K562 (cell line): ENCODE measurements around the gene NEXN. TPM values are rescaled to one million over a fixed set of nuclear protein-coding genes. Genes with fewer than 3 reads are reported as not detected.

Source experiments
- ATAC-seq: fragments of 200-7000 bp; cut with Tn5 transposase; 3 replicates; pipeline ENCODE4 v1.9.1; 2020; ENCODE audit warnings: moderate library complexity
- BruUV-seq: library from RNA; stranded (reverse); fragments of 400-500 nt; replicated peaks from 2 replicates; lab custom pipeline; 2021; lab: Mats Ljungman, UMichigan
- CTCF ChIA-PET: fragments of 300-600 bp; formaldehyde crosslinking; extraction: SDS; loops from one replicate; lab custom pipeline; 2021; ENCODE audit warnings: low intra/inter-chr PET ratio; lab: Yijun Ruan, JAX
- POLR2A ChIA-PET: fragments of 300-600, 350-650 bp; sonication (Branson Sonifier 250); formaldehyde crosslinking; extraction: SDS; loops from one replicate; lab custom pipeline; 2021; ENCODE audit warnings: antibody characterized with exemption, inconsistent platforms; lab: Yijun Ruan, JAX
- DNase-seq, 4 experiments: peaks; one replicate each; pipeline versions ENCODE4 v3.0.0 to v3.0.0-alpha.2; 2011 to 2018; ENCODE audit warnings: low spot score in 3 of 4, mixed read lengths in 3 of 4; ENCODE audit errors: extremely low read depth in 1 of 4
- FAIRE-seq: peaks from 2 replicates; lab custom pipeline; 2011; peaks lifted over from hg19 to GRCh38; lab: Jason Lieb, UNC
- H2AFZ ChIP-seq: 2 replicates; pipeline ENCODE4 v1.6.0; 2011; ENCODE audit warnings: low read depth, low read length, control low read depth, inconsistent platforms
- H3K27ac ChIP-seq: fragments of 200-600 bp; 3 replicates; pipeline ENCODE4 v1.8.0; 2011; ENCODE audit warnings: low read depth, mild to moderate bottlenecking, control low read depth, inconsistent platforms, low read length, moderate library complexity, mixed read lengths; ENCODE audit errors: extremely low read depth
- H3K27me3 ChIP-seq, 2 experiments: fragments of 300-600 bp in 1 of 2; 2 replicates in 1 of 2; 3 replicates in 1 of 2; pipeline versions ENCODE4 v1.6.0 to v1.8.0; 2011; ENCODE audit warnings: inconsistent platforms in 2 of 2, low read length in 2 of 2, mild to moderate bottlenecking in 1 of 2, mixed read lengths in 1 of 2, moderate library complexity in 1 of 2; ENCODE audit not compliant: control insufficient read depth in 2 of 2, insufficient read depth in 2 of 2
- H3K36me3 ChIP-seq: fragments of 300-600 bp; 3 replicates; pipeline ENCODE4 v1.8.0; 2011; ENCODE audit warnings: mild to moderate bottlenecking, low read length, inconsistent platforms; ENCODE audit not compliant: control insufficient read depth, insufficient read depth
- H3K4me1 ChIP-seq, 2 experiments: fragments of 200-600 bp in 1 of 2; replicated peaks in 1 of 2; 2 replicates in 1 of 2; 3 replicates in 1 of 2; pipeline versions ENCODE4 v1.5.1 to v1.8.0; 2011; ENCODE audit warnings: inconsistent platforms in 2 of 2, low read length in 2 of 2, mild to moderate bottlenecking in 1 of 2, mixed read lengths in 1 of 2, moderate library complexity in 1 of 2; ENCODE audit not compliant: control insufficient read depth in 2 of 2, insufficient read depth in 2 of 2
- H3K4me2 ChIP-seq: 2 replicates; pipeline ENCODE4 v1.6.1; 2011; ENCODE audit warnings: low read length, control low read depth, inconsistent platforms, mixed read lengths; ENCODE audit not compliant: insufficient read depth
- H3K4me3 ChIP-seq: fragments of 200-600 bp; sonication (generic), shearing (Covaris generic); 2 replicates; pipeline ENCODE4 v1.5.1; 2016; ENCODE audit warnings: control low read depth, inconsistent platforms
- H3K79me2 ChIP-seq: fragments of 200-600 bp; 3 replicates; pipeline ENCODE4 v1.8.0; 2011; ENCODE audit warnings: low read length, inconsistent platforms; ENCODE audit not compliant: control insufficient read depth, insufficient read depth
- H3K9ac ChIP-seq, 2 experiments: 2 replicates each; pipeline versions ENCODE4 v1.6.0 to v1.6.1; 2011; ENCODE audit warnings: low read depth in 2 of 2, low read length in 2 of 2, control low read depth in 1 of 2, inconsistent platforms in 1 of 2, mild to moderate bottlenecking in 1 of 2, mixed read lengths in 1 of 2; ENCODE audit not compliant: insufficient read depth in 1 of 2
- H3K9me1 ChIP-seq: one replicate; pipeline ENCODE4 v1.6.0; 2011; ENCODE audit warnings: inconsistent platforms, mild to moderate bottlenecking, low read length, moderate library complexity; ENCODE audit not compliant: control insufficient read depth, insufficient read depth
- H3K9me3 ChIP-seq: replicated peaks from 2 replicates; pipeline ENCODE4 v1.5.1; 2011; ENCODE audit warnings: low read depth, low read length, inconsistent platforms; ENCODE audit not compliant: control insufficient read depth, insufficient read depth
- H4K20me1 ChIP-seq: replicated peaks from 2 replicates; pipeline ENCODE4 v1.6.1; 2011; ENCODE audit warnings: low read length, inconsistent platforms, mixed read lengths; ENCODE audit not compliant: control insufficient read depth, insufficient read depth
- ADNP ChIP-seq: fragments of 200-800 bp; sonication (Bioruptor generic); IDR thresholded peaks from 2 replicates; pipeline ENCODE4 v1.6.1; 2016; ENCODE audit warnings: missing genetic modification characterization, missing compliant biosample characterization
- AFF4 ChIP-seq: sonication (generic); formaldehyde crosslinking; IDR thresholded peaks from 2 replicates; pipeline ENCODE4 v1.8.0; 2023; ENCODE audit warnings: mild to moderate bottlenecking, missing genetic modification reagents
- CTCF ChIP-seq, 3 experiments: IDR thresholded peaks in 2 of 3; conservative IDR thresholded peaks in 1 of 3; 2 replicates each; pipeline ENCODE4 v1.5.1; 2011 to 2012; ENCODE audit warnings: low read length in 3 of 3, mild to moderate bottlenecking in 3 of 3, control low read depth in 2 of 3, improper control_type of control experiment in 1 of 3, inconsistent platforms in 1 of 3, low read depth in 1 of 3, mixed read lengths in 1 of 3, moderate library complexity in 1 of 3; ENCODE audit not compliant: insufficient read depth in 2 of 3
- HBP1 ChIP-seq: fragments of 450-650 bp; formaldehyde crosslinking; IDR thresholded peaks from 2 replicates; pipeline ENCODE4 v1.4.0; 2022; ENCODE audit warnings: missing genetic modification characterization
- HOXB6 ChIP-seq: fragments of 250-450 bp; sonication (Bioruptor Pico); IDR thresholded peaks from 2 replicates; pipeline ENCODE4 v1.5.1; 2022; ENCODE audit warnings: mild to moderate bottlenecking, borderline replicate concordance
- MTA3 ChIP-seq: fragments of 450-650 bp; formaldehyde crosslinking; IDR thresholded peaks from 2 replicates; pipeline ENCODE4 v1.6.1; 2017; ENCODE audit warnings: mild to moderate bottlenecking, borderline replicate concordance
- NFRKB ChIP-seq: fragments of 450-650 bp; IDR thresholded peaks from 2 replicates; pipeline ENCODE4 v1.6.1; 2016; ENCODE audit warnings: low read depth
- PATZ1 ChIP-seq: fragments of 250-450 bp; sonication (Bioruptor Pico); IDR thresholded peaks from 2 replicates; pipeline ENCODE4 v1.5.0; 2020; ENCODE audit warnings: mild to moderate bottlenecking, borderline replicate concordance
- U2AF2 ChIP-seq: fragments of 200-400 bp; formaldehyde crosslinking; optimal IDR thresholded peaks from 2 replicates; pipeline ENCODE3; 2017; ENCODE audit warnings: low read depth, mild to moderate bottlenecking, low read length
- ZC3H4 ChIP-seq: sonication (generic); formaldehyde crosslinking; IDR thresholded peaks from 2 replicates; pipeline ENCODE4 v1.9.0; 2021; ENCODE audit warnings: missing genetic modification reagents, borderline replicate concordance
- ZNF217 ChIP-seq: sonication (generic); formaldehyde crosslinking; IDR thresholded peaks from 2 replicates; pipeline ENCODE4 v1.8.0; 2022; ENCODE audit warnings: mild to moderate bottlenecking, missing genetic modification reagents
- ZNF507 ChIP-seq: conservative IDR thresholded peaks from 2 replicates; pipeline ENCODE4 v1.6.1; 2017; ENCODE audit warnings: missing genetic modification characterization, missing compliant biosample characterization
- WGBS: fragments of 100-300 bp; shearing (Covaris generic); methylation state at CpG from one replicate; pipeline ENCODE4 v1.1.6; 2016; ENCODE audit warnings: low coverage, mixed read lengths; ENCODE audit not compliant: insufficient coverage; ENCODE audit errors: missing lambda C conversion rate; 5-methylcytosine and 5-hydroxymethylcytosine counted together
- in situ Hi-C: fragments of 300-500 bp; cut with MboI; formaldehyde crosslinking; loops from 4 replicates; pipeline ENCODE4 v1.15.0; 2018; ENCODE audit warnings: inconsistent platforms, mixed read lengths
- intact Hi-C: fragments of 100-400 bp; cut with micrococcal nuclease; formaldehyde crosslinking; loops from 2 replicates; pipeline ENCODE4 v1.14.2; 2022
- polyA plus RNA-seq, 8 experiments: library from polyadenylated mRNA; depleted of rRNA in 4 of 8; stranded (reverse) in 5 of 8; unstranded in 3 of 8; fragments of >200 nt; fragmentation: Nextera tagmentation in 2 of 8; fragmentation: Illumina TruSeq in 1 of 8; extraction: Ambion mirVana in 2 of 8; extraction: Trizol in 1 of 8; gene quantifications; 2 replicates each; pipeline versions ENCODE4 v1.2.1 to v1.2.3, GENCODE V29; 2011 to 2014; ENCODE audit warnings: inconsistent platforms in 1 of 8, missing spikeins in 1 of 8
- total RNA-seq, 7 experiments: library from RNA; depleted of rRNA in 6 of 7; stranded (reverse); fragments of >200 nt in 6 of 7; fragmentation: Illumina TruSeq in 2 of 7; extraction: Trizol in 2 of 7; gene quantifications; 2 replicates each; pipeline versions ENCODE4 v1.2.1 to v1.2.3, GENCODE V29; 2011 to 2021; ENCODE audit warnings: low replicate concordance in 1 of 7

Gene NEXN
- total and polyA plus RNA-seq, 9 of the 15 experiments (the other 6 are each of a cell fraction or from before 2014, with no cell fraction given), result 0.18 to 1.8 (median 0.76) TPM

- H3K4me1 ChIP-seq, result no peaks in the 10 kb centered on the region
- H3K4me2 ChIP-seq, result no peak overlapping the region
- ChIA-PET CTCF (no interaction called here), POLR2A (no interaction called here)
- ATAC-seq, result no peak
- no peaks in the 10 kb centered on the region for H4K20me1 ChIP-seq
- no peaks in the 10 kb centered on the region for H3K36me3 ChIP-seq
- no peak for DNase-seq
- no peaks in the 10 kb centered on the region for H3K9me1 ChIP-seq
- H3K9ac ChIP-seq, result no peak overlapping the region
- H3K79me2 ChIP-seq, result no peaks in the 10 kb centered on the region
- 90% methylated on average over 1 of the region's 1 CpG for WGBS
- no peak overlapping the region for H3K4me3 ChIP-seq
- no peak for FAIRE-seq
- intact Hi-C loops, result no loop called here
- H3K27ac ChIP-seq, result no peak overlapping the region
- no peak overlapping the region for H2AFZ ChIP-seq
- H3K27me3 ChIP-seq, result no peaks in the 10 kb centered on the region
- no peaks in the 10 kb centered on the region for H3K9me3 ChIP-seq
- in situ Hi-C loops, result no loop called here
- no TSS peak for BruUV-seq
- TF ChIP-seq HBP1 (CRISPR knock-in tag) (no peak), HOXB6 (CRISPR knock-in tag) (no peak), PATZ1 (CRISPR knock-in tag) (no peak), U2AF2 (no peak), ZNF507 (tag) (no peak), MTA3 (no peak), NFRKB (no peak), ZC3H4 (CRISPR knock-in tag) (no peak), AFF4 (CRISPR knock-in tag) (no peak), ADNP (tag) (no peak), CTCF (IDR thresholded peaks at IDR 0.05 in 2 of 3, conservative IDR thresholded peaks at IDR 0.05 in 1 of 3; ENCODE audit: insufficient read depth in 2 of 3, low read depth in 1 of 3, low read length in 3 of 3) (no peak), ZNF217 (CRISPR knock-in tag) (no peak)
Measured at GRCh38 chr1:77881061-77881460, 7.4 kb upstream of the NEXN start.
